HG03378 (cell line): ENCODE measurements around the gene NRG3.

Experiments
- ATAC-seq: cut with Tn5 transposase; IDR thresholded peaks from one replicate; pipeline ENCODE4 v1.9.1; 2021; ENCODE audit warnings: mild to moderate bottlenecking, moderate library complexity; ENCODE audit not compliant: unreplicated experiment

NRG3 gene

DNA sequence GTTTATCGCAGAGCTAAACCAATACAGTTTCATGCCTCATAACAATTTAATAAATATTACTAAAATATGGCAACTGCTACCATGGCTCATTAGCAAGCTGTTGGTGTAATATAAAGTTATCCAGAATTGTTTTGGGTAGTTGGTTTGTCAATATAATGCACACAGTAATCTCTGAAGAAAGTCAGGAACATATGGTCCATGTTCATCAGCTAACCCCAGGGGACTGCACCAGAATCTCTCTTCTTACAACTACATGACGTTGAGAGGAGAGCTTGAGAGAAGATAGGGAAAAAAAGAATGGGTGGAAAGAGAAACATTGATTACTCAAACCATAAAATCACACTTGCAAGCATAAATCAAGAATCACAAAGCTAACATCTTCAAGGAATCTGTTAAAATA is 333.7 kb downstream of the NRG3 start:
- ATAC-seq = no peak

DNA sequence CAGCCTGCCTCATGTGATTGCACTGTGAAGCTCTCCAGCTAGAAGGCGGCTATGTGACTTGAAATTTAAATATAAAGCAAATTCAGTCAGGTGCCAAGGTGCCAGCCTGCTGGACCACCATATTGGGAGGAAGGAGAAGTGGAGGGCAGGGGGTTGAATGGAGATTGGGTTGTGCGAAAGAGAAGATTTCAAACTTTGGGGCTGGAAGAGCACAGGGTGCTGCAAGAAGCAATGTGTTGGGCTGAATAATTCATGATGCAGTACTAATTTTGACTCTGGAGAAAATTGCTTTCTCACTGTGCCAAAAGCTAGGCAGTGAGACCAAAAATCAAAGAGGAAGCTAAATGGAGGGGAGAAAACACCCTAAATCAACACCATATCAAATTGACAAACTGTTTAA is 335.3 kb downstream of the NRG3 start:
- no peak for ATAC-seq

DNA sequence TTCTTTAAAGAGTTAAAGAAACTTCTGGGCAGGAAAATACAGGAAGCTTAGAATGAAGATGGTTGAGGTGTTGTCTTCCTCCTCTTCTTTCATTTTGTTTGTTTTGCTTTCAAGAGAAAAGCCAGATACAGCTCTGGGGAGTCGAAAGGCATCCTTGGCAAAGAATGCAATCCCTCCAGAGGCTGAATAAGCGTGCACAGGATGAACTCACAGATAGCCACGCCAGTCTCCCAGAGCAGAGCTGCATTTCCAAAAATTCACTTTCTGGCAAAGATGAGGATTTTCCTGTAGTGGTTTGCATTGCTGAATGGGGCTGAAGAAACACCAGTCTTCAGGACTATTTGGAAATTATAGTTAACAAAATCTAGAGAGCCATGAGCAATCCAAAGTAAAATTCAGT is 336.4 kb downstream of the NRG3 start:
- ATAC-seq = no peak

DNA sequence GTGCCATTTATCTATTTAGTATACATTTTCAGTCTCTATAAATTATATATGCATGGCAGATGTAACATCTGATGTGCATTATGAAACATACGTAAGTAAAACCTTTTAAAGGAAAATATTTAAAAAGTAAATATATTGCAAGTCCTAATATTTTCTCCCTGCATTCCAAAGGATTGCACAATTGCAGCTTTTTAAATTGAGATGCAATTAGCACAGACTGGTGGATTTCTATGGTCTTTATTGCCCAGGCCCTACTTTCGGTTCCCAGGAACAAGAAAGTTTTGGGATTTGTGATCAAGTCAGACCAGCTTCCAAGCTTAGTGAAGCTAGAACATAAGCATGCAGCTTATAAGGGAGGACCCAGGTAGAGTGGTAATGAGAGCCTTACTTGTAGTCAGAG is 337.8 kb downstream of the NRG3 start:
- ATAC-seq = no peak

DNA sequence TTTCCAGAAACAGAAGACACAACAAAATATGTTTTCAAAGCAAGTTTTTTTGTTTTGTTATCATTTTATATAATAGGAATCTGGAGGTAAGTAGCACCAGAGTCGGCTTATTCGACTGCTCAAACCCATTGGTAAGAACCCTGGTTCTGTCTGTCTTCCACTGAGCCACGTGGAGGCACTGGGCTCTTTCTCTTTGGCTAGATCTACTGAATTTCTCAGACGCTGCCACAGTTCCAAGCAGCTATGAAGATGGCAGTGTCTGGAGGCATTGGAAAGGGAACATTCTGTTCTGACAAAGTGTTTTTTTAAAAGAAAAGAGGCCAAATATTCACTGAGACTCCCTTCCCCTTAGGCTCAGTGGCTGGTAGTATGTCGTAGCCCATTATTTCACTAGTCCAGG is 338.8 kb downstream of the NRG3 start:
- ATAC-seq = no peak

DNA sequence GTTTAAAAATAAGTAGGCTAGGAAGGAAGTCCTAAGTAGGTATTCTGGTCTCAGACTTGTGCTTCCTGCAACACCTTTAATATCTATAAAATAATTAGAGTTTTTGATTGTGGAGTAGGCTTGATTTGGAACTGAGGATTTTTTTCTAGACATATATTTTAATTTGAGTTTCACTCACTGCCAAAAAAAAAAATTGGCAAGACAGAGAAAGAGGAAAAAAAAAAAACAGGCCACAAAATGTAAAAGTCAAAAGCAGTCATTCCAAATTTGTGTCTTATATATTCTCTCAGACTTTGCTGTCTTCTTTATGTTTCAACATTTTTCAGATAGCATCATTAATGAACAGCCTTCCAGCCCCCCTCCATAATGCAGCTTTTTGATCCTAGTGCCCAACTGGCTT is 346.1 kb downstream of the NRG3 start:
- no peak for ATAC-seq

DNA sequence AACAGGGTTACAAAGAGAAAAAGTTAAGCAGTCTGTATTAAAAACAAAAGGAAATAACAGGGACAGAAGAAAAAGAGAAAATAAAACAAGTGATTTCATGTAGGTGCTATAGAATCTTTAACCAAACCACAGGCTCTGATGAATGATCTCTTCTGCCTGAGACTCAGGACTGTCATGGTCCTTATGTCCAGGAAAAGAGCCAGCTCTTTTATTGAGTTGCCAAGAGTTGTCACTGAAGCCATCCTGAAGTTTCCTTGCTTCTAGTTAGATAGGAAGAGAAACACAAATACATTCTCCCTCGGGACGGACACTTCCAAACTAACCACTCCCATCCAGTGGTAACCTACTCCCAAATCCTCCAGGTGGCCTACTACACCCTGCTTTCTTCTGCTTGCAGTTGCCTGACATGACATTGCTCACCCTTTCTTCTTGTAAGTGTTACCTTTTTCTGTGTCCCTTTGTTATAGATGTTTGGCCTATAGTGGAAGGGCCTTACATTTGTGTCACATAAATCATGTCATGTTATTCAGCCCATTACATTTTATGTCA is 346.7 kb downstream of the NRG3 start:
- ATAC-seq = no peak

DNA sequence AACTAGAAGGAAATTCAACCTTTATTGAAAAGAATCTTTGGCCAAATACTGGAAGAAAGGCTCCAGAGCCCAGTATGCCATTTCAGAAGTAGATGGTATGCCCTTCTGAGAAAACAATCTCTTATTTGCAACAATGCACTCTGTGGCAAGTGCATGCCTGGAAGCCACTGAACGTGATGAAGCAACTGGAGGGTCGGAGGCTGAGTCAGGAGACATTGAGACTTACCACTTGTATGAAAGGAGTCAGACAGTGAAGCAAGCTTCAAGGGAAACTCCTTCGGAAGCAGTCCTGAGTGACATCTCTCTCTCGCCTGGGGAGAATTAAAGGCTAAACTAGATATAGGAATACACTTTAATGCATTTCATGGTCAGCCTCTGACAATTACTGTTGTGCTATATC is 353.7 kb downstream of the NRG3 start:
- ATAC-seq = no peak

DNA sequence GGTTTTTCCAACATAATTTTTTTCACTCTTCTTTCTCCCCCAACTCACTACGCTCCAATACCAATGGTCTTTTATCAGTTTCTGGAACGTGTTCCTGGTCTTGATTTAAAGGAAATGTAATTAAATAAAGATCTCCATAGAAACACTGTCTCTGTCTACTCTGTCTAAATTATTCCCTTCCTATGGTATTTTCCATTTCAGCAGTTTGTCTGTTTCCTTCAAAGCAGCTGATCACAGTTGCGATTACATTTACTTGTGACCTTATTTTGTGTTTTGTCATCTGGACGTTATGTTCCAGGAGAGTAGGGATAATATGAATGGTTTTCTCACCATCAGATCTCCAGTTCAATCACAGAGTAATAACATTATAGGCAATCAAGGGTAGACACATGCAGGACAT is 359.2 kb downstream of the NRG3 start:
- ATAC-seq = no peak

DNA sequence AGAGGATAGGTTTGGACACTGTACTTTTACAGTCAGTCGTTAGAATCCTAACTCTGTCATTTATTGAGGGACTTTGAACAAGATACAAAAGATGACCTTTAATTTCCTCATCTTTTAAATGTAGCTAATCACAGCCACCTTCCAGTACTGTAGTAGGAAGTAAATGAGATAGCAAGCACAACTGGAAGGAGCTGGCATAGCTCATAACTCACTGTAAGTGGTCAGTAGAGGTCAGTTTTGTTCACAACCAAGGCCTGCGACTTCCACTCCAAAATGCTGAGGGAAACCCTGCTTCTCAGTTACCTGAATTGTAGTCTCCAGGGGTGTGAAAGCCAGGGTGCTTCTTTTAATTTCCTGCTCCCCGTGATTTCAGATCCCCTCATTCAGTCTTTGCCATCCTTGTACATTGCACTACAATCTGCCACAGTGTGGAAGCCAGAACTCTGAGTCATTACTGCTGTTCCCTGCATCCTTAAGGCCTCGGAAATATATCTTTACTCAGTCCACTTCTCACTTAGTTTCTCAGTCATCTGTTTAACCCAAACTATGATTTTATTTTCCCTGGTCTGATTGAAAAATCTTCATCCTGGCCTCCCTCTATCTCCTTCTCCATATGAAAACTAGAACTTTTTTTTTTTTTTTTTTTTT is 361.2 kb downstream of the NRG3 start:
- ATAC-seq = no peak

DNA sequence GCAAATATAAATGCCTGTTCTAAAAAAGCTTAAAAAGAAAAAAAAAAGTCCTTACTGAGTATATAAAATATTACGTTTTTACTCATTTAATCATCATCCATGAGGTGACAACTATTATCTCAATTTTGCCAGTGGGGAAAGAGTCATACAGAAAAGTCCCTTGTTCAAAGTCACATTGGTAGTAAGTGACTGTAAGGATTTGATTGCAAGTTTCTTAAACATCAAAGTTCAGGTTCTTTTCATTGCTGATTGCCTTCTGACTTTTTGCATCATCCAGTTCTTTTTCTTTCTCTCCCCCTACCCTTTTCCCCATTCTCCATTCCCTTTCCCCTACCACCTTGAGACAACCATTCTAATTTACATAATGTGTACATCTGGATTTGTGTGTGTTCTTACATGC is 363.3 kb downstream of the NRG3 start:
- no peak for ATAC-seq

DNA sequence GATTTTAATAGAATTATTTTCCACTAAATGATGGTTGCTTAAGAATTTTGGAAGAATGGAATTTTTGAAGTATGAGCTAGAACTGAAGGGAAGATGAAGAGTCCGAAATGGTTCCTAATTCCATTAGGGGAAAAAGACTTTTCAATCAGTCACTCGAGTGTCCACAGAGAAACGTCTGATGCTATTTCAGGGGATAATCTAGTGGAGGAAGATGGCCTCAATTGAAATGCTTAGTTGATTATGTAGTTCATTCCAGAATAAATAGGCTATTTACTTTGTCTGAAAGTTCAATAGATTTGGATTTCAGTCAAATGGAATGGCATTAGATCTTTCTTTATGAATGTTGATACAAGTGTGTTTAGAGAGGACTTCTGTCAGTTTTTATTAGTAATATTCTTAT is 365.4 kb downstream of the NRG3 start:
- no peak for ATAC-seq

DNA sequence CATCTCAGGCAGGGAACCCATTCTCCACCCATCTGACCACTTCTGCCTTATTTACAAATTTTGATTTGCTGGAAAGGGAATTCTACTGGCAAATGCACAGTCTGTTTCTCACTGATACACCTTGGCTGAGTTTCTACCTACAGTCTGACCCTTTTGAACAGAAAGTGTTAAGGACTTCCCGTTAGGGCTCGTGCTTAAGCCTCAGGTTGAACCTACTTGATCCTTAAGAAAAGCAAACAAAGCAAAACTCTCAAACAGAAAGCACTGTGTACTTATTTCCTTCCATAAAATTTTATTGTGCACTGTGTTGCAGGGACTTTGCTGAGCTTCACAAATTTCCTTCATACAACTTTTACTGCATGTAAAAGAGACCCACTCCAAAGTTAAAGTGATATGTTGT is 367.8 kb downstream of the NRG3 start:
- ATAC-seq = no peak

DNA sequence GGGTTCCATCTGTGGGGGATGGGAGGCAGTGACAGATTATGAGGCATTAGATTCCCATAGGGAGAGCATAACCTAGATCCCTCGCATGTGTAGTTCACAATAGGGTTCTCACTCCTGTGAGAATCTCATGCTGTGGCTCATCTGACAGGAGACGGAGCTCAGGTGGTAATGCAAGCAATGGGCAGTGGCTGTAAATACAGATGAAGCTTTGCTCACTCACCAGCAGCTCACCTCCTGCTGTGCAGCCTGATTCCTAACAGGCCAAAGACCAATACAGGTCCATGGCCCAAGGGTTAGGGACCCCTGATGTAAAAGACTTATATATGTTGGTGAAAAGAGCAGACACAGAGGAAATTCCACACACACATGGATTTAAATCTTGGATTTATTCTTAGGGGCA is 370.2 kb downstream of the NRG3 start:
- no peak for ATAC-seq

DNA sequence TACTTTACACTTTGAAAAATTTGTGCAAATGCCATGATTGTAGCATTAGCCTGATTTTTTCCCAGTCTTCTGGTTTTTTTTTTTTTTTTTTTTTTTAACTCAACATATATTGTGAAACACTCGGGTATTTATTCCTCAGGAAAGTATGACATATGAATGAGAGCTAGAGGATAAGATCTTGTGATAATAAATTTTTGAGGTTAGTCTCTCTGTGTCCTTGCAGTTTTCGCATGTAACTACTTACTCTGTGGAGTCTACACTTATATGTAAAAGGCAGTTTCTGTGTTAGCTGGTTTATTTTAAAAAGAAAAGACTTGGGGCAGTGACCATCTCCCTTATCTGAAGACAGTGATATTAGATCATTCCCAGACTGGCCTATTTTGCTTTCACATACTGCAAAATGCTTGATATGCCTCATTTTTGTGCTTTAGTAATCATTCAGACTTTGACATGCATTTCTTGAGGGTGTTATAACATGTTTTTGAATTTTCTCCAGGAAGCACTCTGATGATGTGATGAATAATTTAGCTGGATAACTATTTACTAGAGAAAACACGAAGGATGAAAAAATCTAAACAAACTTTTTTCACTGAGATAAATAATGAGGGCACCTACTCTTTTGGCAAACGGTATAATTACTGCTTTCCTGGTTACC is 371.0 kb downstream of the NRG3 start:
- ATAC-seq = no peak

DNA sequence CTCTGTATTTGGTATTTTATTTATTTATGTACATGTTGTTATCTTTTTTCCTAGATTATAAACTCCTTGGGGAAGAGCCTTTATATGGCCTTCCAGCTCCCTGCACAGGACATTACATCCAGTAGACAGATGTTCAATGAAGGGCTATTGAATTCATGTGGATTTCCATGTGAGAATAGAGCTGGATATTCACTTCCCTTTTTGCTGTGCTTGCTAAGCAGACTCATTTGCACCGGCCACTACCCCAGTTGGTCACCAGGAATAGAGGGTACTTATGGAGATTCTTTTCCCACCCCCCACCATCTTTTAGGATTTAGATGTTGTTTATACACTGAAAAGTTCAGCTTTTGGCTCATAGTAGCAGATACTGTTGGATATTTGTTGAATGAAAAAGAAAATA is 374.1 kb downstream of the NRG3 start:
- ATAC-seq = no peak

DNA sequence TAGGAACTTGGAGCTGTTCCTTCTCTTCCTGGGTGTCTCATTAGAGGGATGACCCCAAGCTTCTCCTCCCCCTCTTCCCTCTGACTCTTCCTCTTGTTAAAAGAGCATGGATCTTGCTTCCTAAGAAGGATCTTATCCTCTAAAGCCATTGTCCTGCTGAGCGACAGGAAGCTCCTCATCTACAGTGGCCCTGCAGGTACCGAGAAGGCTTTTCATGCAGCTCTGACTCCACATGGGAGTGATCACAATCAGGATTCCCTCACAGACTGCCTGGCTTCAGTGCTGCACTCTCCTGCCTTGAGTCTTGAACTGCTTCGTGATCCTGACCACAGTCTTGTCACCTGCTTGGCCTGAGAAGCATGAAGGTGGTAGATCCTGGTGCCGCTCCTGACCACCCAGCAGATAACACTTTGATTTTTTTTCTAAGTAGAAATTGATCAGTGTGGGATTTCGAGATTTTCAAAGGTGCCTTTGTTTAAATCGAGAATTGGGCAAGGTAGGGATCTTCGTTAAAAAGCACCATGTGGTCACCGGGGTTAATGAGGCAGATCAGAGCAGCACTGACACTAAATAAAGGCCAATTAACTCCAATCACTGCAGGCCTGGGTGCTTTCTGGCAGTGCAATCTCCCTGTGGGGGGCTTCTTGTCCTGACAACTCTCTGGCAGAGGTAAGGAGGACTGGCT is 376.4 kb downstream of the NRG3 start:
- no peak for ATAC-seq

DNA sequence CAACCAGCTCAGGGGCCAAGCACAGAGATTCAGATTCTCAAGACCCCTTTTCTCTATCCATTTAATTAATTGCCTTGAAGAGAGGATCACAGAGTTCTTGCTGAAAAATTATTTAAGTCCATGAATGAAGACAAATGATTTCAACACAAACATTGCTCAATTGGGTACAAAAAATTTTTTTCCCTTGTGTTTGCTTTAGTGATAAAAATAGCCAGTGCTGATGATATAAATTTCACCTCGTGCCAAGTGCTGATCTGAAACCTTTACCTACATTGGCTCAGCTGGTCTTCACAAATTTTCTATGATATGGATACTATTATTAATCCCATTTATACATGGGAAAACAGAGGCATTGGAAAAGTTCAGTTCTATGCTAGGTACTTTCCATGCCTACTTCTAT is 377.1 kb downstream of the NRG3 start:
- no peak for ATAC-seq

DNA sequence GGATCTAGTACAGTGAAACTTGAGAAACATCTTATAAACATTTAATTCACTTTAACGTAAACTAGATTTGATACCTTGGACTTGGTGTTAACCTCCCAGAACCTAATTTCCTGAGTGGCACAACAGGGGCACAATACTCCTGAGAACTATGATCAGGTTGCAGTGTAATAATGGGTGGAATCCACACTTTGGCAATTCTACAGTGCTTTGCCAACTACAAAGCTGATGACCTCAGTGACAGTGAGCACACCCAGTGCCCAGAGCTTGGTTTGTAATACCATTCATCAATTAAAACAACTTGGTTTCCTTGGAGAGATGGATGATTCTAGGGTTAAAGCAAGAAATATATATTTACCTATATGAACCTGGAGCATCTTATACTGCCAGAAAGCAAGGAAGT is 379.2 kb downstream of the NRG3 start:
- no peak for ATAC-seq

DNA sequence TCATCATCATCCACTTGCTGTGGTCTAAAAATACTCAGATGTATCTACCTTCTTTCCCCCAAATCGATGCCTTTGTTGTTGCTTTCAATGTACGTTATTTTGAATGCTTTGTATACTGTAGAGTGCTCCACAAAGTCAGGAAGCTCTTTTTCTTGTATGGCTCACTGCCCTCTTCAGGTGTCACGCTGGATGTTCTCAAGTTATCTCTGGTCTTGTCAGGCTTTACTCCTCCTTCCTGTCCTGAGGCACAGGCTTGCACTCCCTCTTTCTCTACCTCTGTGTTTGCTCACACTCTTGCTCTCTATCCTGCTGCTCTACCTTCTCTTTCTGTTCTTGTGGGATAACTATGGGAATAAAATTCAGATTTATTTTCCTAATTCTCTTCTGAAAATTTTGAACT is 381.3 kb downstream of the NRG3 start:
- no peak for ATAC-seq

DNA sequence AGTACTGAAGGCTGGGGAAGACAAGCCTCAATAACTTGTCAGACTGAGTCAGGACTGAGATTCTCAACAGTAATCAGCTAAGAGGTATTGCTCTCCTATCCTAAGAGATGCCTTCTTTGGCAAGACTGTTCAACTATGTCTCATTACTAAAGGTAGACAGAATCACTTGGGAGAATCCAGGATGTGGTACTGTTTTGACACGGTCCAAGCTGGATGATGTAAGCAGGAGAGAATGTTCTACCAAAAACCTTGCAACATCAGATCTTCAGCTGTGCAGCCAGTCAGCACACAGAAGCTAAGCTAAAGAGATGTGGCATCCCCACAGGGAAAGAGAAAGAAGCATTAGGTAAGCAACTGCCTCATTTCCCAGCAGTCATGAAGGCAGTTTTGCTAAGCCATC is 391.4 kb downstream of the NRG3 start:
- ATAC-seq = no peak

DNA sequence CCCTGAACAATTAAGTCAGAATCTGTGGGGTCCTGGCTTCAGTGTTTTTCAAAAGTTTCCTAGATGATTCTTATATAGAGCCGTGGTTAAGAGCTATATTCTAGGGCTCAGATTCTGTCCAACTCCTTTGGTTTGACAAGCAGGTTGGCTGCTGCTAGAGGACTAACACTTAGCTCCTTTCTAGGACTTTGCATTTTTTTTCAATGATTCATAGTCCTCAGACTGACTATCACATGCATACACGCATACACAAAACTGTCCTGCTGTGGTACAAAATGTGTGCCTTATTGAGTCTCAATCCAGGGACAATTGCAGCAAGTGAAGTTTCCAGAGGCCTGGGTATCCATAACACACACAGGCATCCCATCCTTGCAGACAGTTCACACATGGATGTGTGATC is 392.0 kb downstream of the NRG3 start:
- ATAC-seq = no peak
